HG03469 (cell line): ENCODE results near the gene ZBTB25.
"Not testable (repeated sequence)": the region's sequence is repeated elsewhere in the genome, so short reads cannot be mapped to it uniquely, and the experiment has no call there.

Experiments
- ATAC-seq: cut with Tn5 transposase; IDR thresholded peaks from one replicate; pipeline ENCODE4 v1.9.1; 2021; ENCODE audit warnings: mild to moderate bottlenecking, moderate library complexity, moderate number of reproducible peaks; ENCODE audit not compliant: unreplicated experiment

ZBTB25 gene

GRCh38 chr14:64503434-64504309 lies at the start of gene ZBTB25:
TSS of gene ZBTB25 (minus strand) at chr14:64503838. CDS start at chr14:64490533, 13,305 bp downstream.
- peak; percentile 49 for ATAC-seq

GRCh38 chr14:64550621-64551333 lies 47.1 kb upstream of the ZBTB25 start:
- ATAC-seq = no peak

GRCh38 chr14:64549791-64550620 lies 46.4 kb upstream of the ZBTB25 start, which contains the start of gene PPP1R36:
TSS of gene PPP1R36 (plus strand) at chr14:64549961. CDS start at chr14:64549998, 37 bp downstream.
- no peak for ATAC-seq

GRCh38 chr14:64549016-64549415 lies 45.4 kb upstream of the ZBTB25 start:
- ATAC-seq = no peak

GRCh38 chr14:64544607-64545312 lies 41.1 kb upstream of the ZBTB25 start:
- ATAC-seq = no peak

GRCh38 chr14:64542836-64543201 lies 39.2 kb upstream of the ZBTB25 start:
- ATAC-seq = no peak

- ATAC-seq = no peak
Observed at GRCh38 chr14:64541972-64542835, 38.6 kb upstream of the ZBTB25 start.

- no peak for ATAC-seq
Observed at GRCh38 chr14:64541261-64541971, 37.8 kb upstream of the ZBTB25 start.

GRCh38 chr14:64540208-64541202 lies 36.9 kb upstream of the ZBTB25 start, which contains the start of gene HSPA2:
TSS of gene HSPA2 (plus strand) at chr14:64540741. CDS start at chr14:64540850, 109 bp downstream.
- ATAC-seq = peak; percentile 96

GRCh38 chr14:64536488-64537245 lies 33.0 kb upstream of the ZBTB25 start:
- no peak for ATAC-seq

GRCh38 chr14:64531567-64531966 lies 27.9 kb upstream of the ZBTB25 start:
- ATAC-seq = no peak

- no peak for ATAC-seq
Observed at GRCh38 chr14:64525354-64525753, 21.7 kb upstream of the ZBTB25 start.

- no peak for ATAC-seq
Observed at GRCh38 chr14:64522591-64523355, 19.1 kb upstream of the ZBTB25 start.

- no peak for ATAC-seq
Observed at GRCh38 chr14:64520699-64521098, 17.1 kb upstream of the ZBTB25 start.

- no peak for ATAC-seq
Observed at GRCh38 chr14:64518229-64518628, 14.6 kb upstream of the ZBTB25 start.

- ATAC-seq = not testable (repeated sequence)
Observed at GRCh38 chr14:64517667-64518066, 14.0 kb upstream of the ZBTB25 start.
